IMR-90 (cell line): ENCODE data around the gene MOB1A.

Experiments
- BHLHE40 ChIP-seq: fragments of 150-350 bp; IDR thresholded peaks from 2 replicates; pipeline ENCODE4 v1.6.1; 2016; ENCODE audit warnings: mild to moderate bottlenecking, low read depth, low read length
- CEBPB ChIP-seq: IDR thresholded peaks from 2 replicates; pipeline ENCODE4 v1.6.1; 2012; ENCODE audit warnings: low read depth, low read length, improper control_type of control experiment
- CHD1 ChIP-seq: IDR thresholded peaks from 2 replicates; pipeline ENCODE4 v1.6.1; 2012; ENCODE audit warnings: low read depth, low read length, improper control_type of control experiment
- FOS ChIP-seq: fragments of 150-350 bp; IDR thresholded peaks from 2 replicates; pipeline ENCODE4 v1.6.1; 2016; ENCODE audit warnings: low read depth, low read length
- MAZ ChIP-seq: IDR thresholded peaks from 2 replicates; pipeline ENCODE4 v1.6.1; 2012; ENCODE audit warnings: low read depth, mild to moderate bottlenecking, low read length, improper control_type of control experiment, moderate library complexity, borderline replicate concordance
- NFE2L2 ChIP-seq: fragments of 150-350 bp; IDR thresholded peaks from 2 replicates; pipeline ENCODE4 v1.6.1; 2016; ENCODE audit warnings: low read depth, mild to moderate bottlenecking, low read length
- POLR2A ChIP-seq: IDR thresholded peaks from 2 replicates; pipeline ENCODE4 v1.6.1; 2012; ENCODE audit warnings: mild to moderate bottlenecking, low read depth, low read length
- RAD21 ChIP-seq: IDR thresholded peaks from 2 replicates; pipeline ENCODE4 v1.6.1; 2012; ENCODE audit warnings: low read length, improper control_type of control experiment
- RCOR1 ChIP-seq: IDR thresholded peaks from 2 replicates; pipeline ENCODE4 v1.6.1; 2012; ENCODE audit warnings: mild to moderate bottlenecking, low read length, improper control_type of control experiment; ENCODE audit not compliant: insufficient replicate concordance
- RFX5 ChIP-seq: IDR thresholded peaks from 2 replicates; pipeline ENCODE4 v1.8.0; 2012; ENCODE audit warnings: low read depth, mild to moderate bottlenecking, low read length, moderate library complexity
- SMC3 ChIP-seq: fragments of 150-350 bp; IDR thresholded peaks from 2 replicates; pipeline ENCODE4 v1.6.1; 2016; ENCODE audit warnings: low read depth, mild to moderate bottlenecking, antibody characterized with exemption, low read length, moderate library complexity
- TF ChIP-seq, protein P1 (sequence below): conservative IDR thresholded peaks from 2 replicates; pipeline ENCODE4 v1.5.1; 2012; ENCODE audit warnings: mild to moderate bottlenecking, low read depth, low read length, improper control_type of control experiment
- TF ChIP-seq, protein P2 (sequence below): fragments of 150-350 bp; IDR thresholded peaks from 2 replicates; pipeline ENCODE4 v1.6.1; 2017; ENCODE audit warnings: mild to moderate bottlenecking, antibody characterized with exemption, low read length, low read depth
- TF ChIP-seq, protein P3 (sequence below): fragments of 150-350 bp; IDR thresholded peaks from 2 replicates; pipeline ENCODE4 v1.6.1; 2016; ENCODE audit warnings: low read depth, mild to moderate bottlenecking, low read length, moderate library complexity, borderline replicate concordance

DNA sequence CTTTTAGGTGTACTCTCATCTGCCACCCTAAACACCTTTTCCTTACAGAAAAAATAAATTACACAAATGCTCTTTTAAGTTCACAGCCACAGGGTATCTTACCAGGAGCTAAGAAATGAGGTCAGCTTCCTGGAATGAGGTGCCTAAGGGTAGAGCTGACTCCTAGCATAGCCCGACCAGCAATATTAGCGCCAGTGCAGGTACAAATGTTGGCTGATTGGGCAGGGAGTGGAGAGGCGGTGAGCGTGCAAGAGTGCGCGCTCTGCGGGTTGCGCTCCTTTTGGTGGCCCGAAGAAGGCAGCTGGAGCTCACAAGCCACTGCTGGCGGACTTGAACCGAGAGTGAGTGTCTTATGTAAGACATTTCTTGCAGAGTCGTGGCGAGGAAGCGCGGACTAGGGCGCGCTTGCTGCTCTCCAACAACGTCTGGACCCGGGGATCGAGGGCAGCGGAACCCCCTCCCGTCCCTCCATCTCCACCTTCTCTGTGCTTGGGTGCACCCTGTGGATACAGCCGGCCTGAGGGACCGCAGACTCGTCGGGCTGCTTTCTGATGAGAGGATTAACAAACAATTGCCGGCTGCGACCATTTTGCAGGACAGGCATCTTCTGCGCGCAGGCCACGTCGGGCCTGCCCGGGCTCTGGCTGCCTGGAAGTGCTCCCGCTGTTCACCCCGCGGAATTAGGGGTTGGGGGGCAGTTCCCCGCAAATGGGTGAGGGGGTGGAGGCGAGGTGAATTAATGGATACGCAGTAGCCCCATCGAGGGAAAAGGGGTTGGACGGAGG lies 48.3 kb downstream of the MOB1A start:
- TF ChIP-seq, protein P1, sequence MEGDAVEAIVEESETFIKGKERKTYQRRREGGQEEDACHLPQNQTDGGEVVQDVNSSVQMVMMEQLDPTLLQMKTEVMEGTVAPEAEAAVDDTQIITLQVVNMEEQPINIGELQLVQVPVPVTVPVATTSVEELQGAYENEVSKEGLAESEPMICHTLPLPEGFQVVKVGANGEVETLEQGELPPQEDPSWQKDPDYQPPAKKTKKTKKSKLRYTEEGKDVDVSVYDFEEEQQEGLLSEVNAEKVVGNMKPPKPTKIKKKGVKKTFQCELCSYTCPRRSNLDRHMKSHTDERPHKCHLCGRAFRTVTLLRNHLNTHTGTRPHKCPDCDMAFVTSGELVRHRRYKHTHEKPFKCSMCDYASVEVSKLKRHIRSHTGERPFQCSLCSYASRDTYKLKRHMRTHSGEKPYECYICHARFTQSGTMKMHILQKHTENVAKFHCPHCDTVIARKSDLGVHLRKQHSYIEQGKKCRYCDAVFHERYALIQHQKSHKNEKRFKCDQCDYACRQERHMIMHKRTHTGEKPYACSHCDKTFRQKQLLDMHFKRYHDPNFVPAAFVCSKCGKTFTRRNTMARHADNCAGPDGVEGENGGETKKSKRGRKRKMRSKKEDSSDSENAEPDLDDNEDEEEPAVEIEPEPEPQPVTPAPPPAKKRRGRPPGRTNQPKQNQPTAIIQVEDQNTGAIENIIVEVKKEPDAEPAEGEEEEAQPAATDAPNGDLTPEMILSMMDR = no peak
- TF ChIP-seq POLR2A (no peak), CEBPB (no peak), RAD21 (no peak), SMC3 (no peak), RCOR1 (no peak), RFX5 (no peak), NFE2L2 (no peak), MAZ (no peak), FOS (no peak), BHLHE40 (no peak), CHD1 (no peak)
- TF ChIP-seq, protein P2, sequence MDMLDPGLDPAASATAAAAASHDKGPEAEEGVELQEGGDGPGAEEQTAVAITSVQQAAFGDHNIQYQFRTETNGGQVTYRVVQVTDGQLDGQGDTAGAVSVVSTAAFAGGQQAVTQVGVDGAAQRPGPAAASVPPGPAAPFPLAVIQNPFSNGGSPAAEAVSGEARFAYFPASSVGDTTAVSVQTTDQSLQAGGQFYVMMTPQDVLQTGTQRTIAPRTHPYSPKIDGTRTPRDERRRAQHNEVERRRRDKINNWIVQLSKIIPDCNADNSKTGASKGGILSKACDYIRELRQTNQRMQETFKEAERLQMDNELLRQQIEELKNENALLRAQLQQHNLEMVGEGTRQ = no peak
- TF ChIP-seq, protein P3, sequence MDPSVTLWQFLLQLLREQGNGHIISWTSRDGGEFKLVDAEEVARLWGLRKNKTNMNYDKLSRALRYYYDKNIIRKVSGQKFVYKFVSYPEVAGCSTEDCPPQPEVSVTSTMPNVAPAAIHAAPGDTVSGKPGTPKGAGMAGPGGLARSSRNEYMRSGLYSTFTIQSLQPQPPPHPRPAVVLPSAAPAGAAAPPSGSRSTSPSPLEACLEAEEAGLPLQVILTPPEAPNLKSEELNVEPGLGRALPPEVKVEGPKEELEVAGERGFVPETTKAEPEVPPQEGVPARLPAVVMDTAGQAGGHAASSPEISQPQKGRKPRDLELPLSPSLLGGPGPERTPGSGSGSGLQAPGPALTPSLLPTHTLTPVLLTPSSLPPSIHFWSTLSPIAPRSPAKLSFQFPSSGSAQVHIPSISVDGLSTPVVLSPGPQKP = no peak
